GM12878 (cell line): Measurements from ENCODE around the gene KLHL5. TPM values are rescaled to one million over a fixed set of nuclear protein-coding genes. Genes with fewer than 3 reads are reported as not detected.

Experiments used
- BACH1 ChIP-seq: fragments of 450-650 bp; IDR thresholded peaks from 2 replicates; pipeline ENCODE4 v1.6.1; 2017; ENCODE audit warnings: mild to moderate bottlenecking, borderline replicate concordance
- CEBPB ChIP-seq, 2 experiments: fragments of 150-350 bp in 1 of 2; IDR thresholded peaks; 2 replicates each; pipeline ENCODE4 v1.6.1; 2012 to 2014; ENCODE audit warnings: low read depth in 2 of 2, low read length in 2 of 2, borderline replicate concordance in 1 of 2, inconsistent platforms in 1 of 2
- CREB1 ChIP-seq: IDR thresholded peaks from 2 replicates; pipeline ENCODE4 v1.6.1; 2012; ENCODE audit warnings: low read depth, mild to moderate bottlenecking, inconsistent platforms
- FOS ChIP-seq: IDR thresholded peaks from 3 replicates; pipeline ENCODE4 v1.6.1; 2011; ENCODE audit warnings: borderline replicate concordance; ENCODE audit not compliant: insufficient read length; ENCODE audit errors: extremely low read depth
- JUNB ChIP-seq: IDR thresholded peaks from 2 replicates; pipeline ENCODE4 v1.6.1; 2016; ENCODE audit warnings: antibody characterized with exemption, mild to moderate bottlenecking
- PAX8 ChIP-seq: fragments of 450-650 bp; IDR thresholded peaks from 2 replicates; pipeline ENCODE4 v1.6.1; 2017; ENCODE audit warnings: mild to moderate bottlenecking, moderate library complexity
- PML ChIP-seq: IDR thresholded peaks from 2 replicates; pipeline ENCODE4 v1.6.1; 2012; ENCODE audit warnings: low read length, inconsistent platforms
- ZNF384 ChIP-seq: IDR thresholded peaks from 2 replicates; pipeline ENCODE4 v1.6.1; 2012; ENCODE audit warnings: low read depth, mild to moderate bottlenecking, low read length, improper control_type of control experiment, borderline replicate concordance
- polyA plus RNA-seq, 11 experiments: library from polyadenylated mRNA; depleted of rRNA in 4 of 11; unstranded in 6 of 11; stranded (reverse) in 5 of 11; fragments of >200 nt; fragmentation: Nextera tagmentation in 4 of 11; fragmentation: Illumina TruSeq in 1 of 11; extraction: Ambion mirVana in 4 of 11; extraction: Trizol in 1 of 11; gene quantifications; 1 replicate in 1 of 11; 2 replicates in 10 of 11; pipeline versions ENCODE4 v1.2.1 to v1.2.3, GENCODE V29; 2011 to 2016; ENCODE audit warnings: inconsistent platforms in 2 of 11, missing spikeins in 2 of 11, low read depth in 1 of 11
- total RNA-seq, 4 experiments: library from RNA; depleted of rRNA in 3 of 4; stranded (reverse); fragments of >200 nt in 3 of 4; fragmentation: Illumina TruSeq in 1 of 4; extraction: Trizol in 1 of 4; gene quantifications; 2 replicates each; pipeline versions ENCODE4 v1.2.1 to v1.2.3, GENCODE V29; 2013 to 2021
- TF ChIP-seq, protein P1 (sequence below): IDR thresholded peaks from 2 replicates; pipeline ENCODE4 v1.6.1; 2012; ENCODE audit warnings: low read length, inconsistent platforms
- TF ChIP-seq, protein P2 (sequence below): fragments of 450-650 bp; IDR thresholded peaks from 2 replicates; pipeline ENCODE4 v1.6.1; 2017; ENCODE audit warnings: borderline replicate concordance
- TF ChIP-seq, protein P3 (sequence below): fragments of 450-650 bp; IDR thresholded peaks from 2 replicates; pipeline ENCODE4 v1.6.1; 2017; ENCODE audit warnings: mild to moderate bottlenecking
- TF ChIP-seq, protein P4 (sequence below): fragments of 450-650 bp; conservative IDR thresholded peaks from 2 replicates; pipeline ENCODE4 v1.6.1; 2017; ENCODE audit warnings: mild to moderate bottlenecking, moderate library complexity
- TF ChIP-seq, protein P5 (sequence below), 3 experiments: IDR thresholded peaks in 2 of 3; conservative IDR thresholded peaks in 1 of 3; 2 replicates each; pipeline ENCODE4 v1.5.1; 2011; ENCODE audit warnings: low read depth in 3 of 3, low read length in 3 of 3, mild to moderate bottlenecking in 3 of 3, control low read depth in 2 of 3, moderate library complexity in 2 of 3, inconsistent platforms in 1 of 3, mixed read lengths in 1 of 3; ENCODE audit not compliant: control insufficient read depth in 2 of 3, insufficient read depth in 1 of 3; ENCODE audit errors: extremely low read depth in 1 of 3
- TF ChIP-seq, protein P6 (sequence below): IDR thresholded peaks from 2 replicates; pipeline ENCODE4 v1.6.1; 2011; ENCODE audit warnings: low read depth, low read length, improper control_type of control experiment, borderline replicate concordance
- TF ChIP-seq, protein P7 (sequence below): IDR thresholded peaks from 2 replicates; pipeline ENCODE4 v1.6.1; 2011; ENCODE audit warnings: mild to moderate bottlenecking, low read depth, low read length, moderate library complexity; ENCODE audit not compliant: insufficient replicate concordance

Gene KLHL5
- total and polyA plus RNA-seq, 10 of the 15 experiments (the other 5 are each of a cell fraction or from before 2014, with no cell fraction given) = 4.7 to 27.3 (median 12.6) TPM

DNA sequence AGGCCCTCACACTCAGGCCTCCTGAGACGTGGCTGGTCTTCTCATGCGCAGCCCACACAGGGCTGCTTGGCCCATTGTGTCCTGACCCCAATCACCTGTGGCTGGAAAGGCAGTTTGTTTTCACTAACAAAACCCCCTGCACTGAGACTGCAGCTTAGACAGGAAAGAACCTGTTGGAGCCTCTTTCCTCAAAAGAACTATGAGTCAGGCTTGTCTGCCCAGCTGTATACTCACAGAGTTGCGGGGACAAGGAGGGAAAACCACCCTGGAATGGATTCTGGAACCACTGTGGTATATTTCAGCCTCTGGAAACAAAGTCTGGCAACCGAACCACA is 24.6 kb upstream of the KLHL5 start (continued):
- TF ChIP-seq, protein P1, sequence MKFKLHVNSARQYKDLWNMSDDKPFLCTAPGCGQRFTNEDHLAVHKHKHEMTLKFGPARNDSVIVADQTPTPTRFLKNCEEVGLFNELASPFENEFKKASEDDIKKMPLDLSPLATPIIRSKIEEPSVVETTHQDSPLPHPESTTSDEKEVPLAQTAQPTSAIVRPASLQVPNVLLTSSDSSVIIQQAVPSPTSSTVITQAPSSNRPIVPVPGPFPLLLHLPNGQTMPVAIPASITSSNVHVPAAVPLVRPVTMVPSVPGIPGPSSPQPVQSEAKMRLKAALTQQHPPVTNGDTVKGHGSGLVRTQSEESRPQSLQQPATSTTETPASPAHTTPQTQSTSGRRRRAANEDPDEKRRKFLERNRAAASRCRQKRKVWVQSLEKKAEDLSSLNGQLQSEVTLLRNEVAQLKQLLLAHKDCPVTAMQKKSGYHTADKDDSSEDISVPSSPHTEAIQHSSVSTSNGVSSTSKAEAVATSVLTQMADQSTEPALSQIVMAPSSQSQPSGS = no peak
- TF ChIP-seq, protein P2, sequence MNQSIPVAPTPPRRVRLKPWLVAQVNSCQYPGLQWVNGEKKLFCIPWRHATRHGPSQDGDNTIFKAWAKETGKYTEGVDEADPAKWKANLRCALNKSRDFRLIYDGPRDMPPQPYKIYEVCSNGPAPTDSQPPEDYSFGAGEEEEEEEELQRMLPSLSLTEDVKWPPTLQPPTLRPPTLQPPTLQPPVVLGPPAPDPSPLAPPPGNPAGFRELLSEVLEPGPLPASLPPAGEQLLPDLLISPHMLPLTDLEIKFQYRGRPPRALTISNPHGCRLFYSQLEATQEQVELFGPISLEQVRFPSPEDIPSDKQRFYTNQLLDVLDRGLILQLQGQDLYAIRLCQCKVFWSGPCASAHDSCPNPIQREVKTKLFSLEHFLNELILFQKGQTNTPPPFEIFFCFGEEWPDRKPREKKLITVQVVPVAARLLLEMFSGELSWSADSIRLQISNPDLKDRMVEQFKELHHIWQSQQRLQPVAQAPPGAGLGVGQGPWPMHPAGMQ = no peak
- TF ChIP-seq, protein P3, sequence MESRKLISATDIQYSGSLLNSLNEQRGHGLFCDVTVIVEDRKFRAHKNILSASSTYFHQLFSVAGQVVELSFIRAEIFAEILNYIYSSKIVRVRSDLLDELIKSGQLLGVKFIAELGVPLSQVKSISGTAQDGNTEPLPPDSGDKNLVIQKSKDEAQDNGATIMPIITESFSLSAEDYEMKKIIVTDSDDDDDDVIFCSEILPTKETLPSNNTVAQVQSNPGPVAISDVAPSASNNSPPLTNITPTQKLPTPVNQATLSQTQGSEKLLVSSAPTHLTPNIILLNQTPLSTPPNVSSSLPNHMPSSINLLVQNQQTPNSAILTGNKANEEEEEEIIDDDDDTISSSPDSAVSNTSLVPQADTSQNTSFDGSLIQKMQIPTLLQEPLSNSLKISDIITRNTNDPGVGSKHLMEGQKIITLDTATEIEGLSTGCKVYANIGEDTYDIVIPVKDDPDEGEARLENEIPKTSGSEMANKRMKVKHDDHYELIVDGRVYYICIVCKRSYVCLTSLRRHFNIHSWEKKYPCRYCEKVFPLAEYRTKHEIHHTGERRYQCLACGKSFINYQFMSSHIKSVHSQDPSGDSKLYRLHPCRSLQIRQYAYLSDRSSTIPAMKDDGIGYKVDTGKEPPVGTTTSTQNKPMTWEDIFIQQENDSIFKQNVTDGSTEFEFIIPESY = no peak
- TF ChIP-seq, protein P4, sequence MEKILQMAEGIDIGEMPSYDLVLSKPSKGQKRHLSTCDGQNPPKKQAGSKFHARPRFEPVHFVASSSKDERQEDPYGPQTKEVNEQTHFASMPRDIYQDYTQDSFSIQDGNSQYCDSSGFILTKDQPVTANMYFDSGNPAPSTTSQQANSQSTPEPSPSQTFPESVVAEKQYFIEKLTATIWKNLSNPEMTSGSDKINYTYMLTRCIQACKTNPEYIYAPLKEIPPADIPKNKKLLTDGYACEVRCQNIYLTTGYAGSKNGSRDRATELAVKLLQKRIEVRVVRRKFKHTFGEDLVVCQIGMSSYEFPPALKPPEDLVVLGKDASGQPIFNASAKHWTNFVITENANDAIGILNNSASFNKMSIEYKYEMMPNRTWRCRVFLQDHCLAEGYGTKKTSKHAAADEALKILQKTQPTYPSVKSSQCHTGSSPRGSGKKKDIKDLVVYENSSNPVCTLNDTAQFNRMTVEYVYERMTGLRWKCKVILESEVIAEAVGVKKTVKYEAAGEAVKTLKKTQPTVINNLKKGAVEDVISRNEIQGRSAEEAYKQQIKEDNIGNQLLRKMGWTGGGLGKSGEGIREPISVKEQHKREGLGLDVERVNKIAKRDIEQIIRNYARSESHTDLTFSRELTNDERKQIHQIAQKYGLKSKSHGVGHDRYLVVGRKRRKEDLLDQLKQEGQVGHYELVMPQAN = no peak
- TF ChIP-seq FOS (no peak), CEBPB (IDR thresholded peaks at IDR 0.05; ENCODE audit: borderline replicate concordance in 1 of 2, low read depth in 2 of 2, low read length in 2 of 2) (no peak), BACH1 (no peak), JUNB (no peak), PML (no peak), PAX8 (no peak), ZNF384 (no peak), CREB1 (no peak)
- TF ChIP-seq, protein P5, sequence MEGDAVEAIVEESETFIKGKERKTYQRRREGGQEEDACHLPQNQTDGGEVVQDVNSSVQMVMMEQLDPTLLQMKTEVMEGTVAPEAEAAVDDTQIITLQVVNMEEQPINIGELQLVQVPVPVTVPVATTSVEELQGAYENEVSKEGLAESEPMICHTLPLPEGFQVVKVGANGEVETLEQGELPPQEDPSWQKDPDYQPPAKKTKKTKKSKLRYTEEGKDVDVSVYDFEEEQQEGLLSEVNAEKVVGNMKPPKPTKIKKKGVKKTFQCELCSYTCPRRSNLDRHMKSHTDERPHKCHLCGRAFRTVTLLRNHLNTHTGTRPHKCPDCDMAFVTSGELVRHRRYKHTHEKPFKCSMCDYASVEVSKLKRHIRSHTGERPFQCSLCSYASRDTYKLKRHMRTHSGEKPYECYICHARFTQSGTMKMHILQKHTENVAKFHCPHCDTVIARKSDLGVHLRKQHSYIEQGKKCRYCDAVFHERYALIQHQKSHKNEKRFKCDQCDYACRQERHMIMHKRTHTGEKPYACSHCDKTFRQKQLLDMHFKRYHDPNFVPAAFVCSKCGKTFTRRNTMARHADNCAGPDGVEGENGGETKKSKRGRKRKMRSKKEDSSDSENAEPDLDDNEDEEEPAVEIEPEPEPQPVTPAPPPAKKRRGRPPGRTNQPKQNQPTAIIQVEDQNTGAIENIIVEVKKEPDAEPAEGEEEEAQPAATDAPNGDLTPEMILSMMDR (IDR thresholded peaks at IDR 0.05 in 2 of 3, conservative IDR thresholded peaks at IDR 0.05 in 1 of 3; ENCODE audit: control insufficient read depth in 2 of 3, extremely low read depth in 1 of 3, insufficient read depth in 1 of 3, low read depth in 3 of 3, low read length in 3 of 3) = no peak
- TF ChIP-seq, protein P6, sequence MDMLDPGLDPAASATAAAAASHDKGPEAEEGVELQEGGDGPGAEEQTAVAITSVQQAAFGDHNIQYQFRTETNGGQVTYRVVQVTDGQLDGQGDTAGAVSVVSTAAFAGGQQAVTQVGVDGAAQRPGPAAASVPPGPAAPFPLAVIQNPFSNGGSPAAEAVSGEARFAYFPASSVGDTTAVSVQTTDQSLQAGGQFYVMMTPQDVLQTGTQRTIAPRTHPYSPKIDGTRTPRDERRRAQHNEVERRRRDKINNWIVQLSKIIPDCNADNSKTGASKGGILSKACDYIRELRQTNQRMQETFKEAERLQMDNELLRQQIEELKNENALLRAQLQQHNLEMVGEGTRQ = no peak
- TF ChIP-seq, protein P7, sequence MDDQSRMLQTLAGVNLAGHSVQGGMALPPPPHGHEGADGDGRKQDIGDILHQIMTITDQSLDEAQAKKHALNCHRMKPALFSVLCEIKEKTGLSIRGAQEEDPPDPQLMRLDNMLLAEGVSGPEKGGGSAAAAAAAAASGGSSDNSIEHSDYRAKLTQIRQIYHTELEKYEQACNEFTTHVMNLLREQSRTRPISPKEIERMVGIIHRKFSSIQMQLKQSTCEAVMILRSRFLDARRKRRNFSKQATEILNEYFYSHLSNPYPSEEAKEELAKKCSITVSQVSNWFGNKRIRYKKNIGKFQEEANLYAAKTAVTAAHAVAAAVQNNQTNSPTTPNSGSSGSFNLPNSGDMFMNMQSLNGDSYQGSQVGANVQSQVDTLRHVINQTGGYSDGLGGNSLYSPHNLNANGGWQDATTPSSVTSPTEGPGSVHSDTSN = no peak
